Bone marrow (tissue), 2 donors: Measurements from ENCODE around the gene CTNS.
A peak's percentile ranks its signal among the peaks of the same experiment; 100 is the strongest.

Experiments used
- DNase-seq, 2 donors: peaks; one replicate each; lab custom pipeline; 2025; lab: John Stamatoyannopoulos, UW

CTNS gene

DNA sequence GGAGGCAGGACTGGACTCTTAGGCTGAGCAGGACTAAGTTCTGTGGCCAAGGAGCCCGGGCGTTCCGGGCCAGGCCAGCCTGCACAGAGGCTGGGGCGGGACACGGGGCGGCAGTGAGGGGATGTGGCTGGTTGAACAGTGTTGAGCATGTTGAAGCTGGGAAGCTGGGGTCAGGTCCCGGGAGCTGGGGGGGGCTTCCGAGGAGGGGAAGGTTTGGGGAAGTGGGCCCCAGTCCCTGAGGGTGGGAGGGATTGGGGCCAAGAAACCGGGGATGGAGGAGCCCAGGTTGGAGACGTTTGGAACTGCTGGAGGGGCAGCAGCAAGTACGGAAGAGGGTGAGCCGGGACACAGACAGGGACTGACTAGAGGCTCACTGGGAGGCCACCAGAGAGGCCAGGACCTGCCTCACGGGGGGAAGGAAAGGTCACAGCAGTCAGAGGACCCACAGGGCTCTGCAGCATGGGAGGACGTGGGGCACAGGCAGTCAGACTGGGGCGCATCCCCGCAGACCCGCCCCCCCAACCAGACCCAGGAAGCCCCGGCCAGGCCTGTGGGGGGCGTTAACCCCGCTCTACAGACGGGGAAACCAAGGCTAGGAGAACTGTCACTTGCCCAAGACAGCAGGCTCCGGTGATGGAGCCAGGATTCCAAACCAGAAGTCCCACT is 22.4 kb downstream of the CTNS start:
- DNase-seq, result no peak

DNA sequence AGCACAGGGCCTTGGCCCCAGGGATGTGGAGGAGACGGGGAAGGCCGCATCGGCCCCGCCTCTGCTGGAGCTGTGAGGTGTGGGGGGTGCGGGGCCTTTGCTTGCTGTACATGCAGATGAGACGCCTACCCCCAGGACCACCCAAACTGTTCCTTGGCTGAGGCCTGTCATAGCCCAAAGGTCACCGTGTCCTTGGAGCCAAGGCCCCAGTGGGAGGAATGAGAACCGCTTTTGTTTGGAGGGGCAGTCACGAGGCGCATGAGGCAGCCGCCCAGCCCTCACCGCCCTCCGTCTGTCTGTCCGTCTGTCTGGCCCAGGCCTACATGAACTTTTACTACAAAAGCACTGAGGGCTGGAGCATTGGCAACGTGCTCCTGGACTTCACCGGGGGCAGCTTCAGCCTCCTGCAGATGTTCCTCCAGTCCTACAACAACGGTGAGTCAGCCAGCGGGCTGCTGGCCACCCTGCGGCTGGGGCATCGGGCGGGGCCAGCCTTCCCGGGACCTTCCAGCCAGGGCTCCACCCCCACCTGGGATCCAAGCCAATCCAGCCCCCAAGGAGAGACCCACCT is 23.1 kb downstream of the CTNS start:
- DNase-seq, result no peak

DNA sequence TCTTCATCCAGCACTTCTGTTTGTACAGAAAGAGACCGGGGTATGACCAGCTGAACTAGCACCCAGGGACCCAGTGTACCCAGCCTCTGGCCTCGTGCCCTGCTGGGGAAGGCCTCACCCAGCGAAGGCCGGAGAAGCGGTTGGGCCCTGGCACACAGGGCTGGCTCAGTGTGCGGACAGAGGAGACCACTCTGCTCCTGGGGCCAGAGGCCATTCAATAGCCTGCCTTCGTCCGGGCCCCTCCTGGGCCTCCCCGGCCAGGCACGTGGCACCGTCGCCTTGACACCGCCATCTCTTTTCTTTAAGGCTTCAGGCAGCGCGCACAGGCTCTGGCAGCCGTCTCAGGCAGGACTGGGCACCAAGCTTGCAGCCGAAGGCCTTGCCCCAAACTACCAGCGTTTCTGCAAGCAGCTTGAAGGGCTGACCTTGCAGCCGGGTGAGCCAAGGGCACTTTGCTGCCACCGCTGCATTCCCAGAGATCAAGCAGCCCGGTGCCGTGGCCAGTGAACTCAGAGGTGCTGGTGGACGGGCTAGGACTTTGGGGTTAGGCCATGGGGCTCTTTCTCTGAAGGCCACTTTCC is 23.8 kb downstream of the CTNS start:
- DNase-seq, result no peak

DNA sequence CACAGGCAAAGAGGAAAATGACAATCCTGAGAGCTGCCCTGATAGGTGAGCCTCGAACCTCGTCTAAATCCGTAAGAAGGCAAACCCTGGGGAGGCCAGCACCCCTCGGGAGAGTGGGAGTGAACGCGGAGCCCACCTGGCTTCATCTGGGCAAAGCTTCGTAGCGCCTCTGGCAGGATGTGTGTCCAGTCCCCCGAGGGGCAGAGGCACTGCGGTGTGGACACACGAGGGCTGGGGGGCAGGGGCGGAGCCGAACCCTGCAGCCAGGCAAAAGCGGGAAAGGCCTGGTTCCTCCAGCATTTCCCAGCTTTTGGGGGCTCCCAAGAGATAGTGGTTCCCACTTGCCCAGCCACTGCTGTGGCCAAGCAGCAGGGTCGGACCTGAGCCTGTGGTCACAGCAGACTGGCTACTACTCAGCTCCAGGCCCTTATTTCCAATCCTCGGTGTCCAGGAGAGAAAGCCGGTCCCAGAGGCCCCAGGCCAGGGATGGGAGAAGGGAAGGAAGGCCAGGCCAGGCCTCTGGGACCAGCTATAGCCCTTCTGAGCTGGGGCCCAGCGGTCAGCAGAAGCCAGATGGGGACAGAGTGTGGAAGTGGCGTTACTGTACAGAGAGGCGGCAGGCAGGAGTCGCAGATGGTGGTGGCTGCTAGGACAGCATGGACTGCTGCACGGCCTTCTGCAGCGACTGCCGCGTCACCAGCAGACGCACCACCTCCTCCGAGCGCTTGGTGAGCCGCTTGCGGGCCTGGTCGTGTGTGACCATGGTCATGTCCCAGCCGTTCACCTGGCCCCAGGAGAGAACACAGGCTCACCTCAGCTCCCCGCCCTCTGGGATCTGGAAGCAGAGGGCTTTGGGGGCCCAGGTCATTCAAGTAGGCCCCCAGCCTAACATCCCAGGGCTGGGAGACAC is 26.8 kb downstream of the CTNS start:
- DNase-seq, result no peak

DNA sequence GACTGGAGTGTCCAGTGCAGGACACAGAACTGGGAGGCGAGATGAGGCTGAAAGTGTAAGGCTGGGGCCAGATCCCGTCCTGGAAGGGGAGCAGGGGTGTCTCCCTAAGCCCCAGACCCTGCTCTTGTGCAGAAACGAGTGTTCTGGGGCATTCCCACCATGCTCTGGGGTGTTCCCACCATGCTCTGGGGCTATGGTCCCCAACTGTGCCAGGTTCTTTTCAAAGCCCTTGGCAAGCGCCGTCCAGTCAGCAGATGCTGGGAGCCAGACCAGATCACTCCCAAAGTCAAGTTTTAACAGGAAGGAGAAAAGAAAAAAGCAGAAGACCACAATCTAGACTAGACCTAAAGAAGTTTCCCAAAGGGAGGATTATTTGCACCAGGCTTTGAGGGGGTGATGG is 29.3 kb downstream of the CTNS start:
- DNase-seq, result no peak

DNA sequence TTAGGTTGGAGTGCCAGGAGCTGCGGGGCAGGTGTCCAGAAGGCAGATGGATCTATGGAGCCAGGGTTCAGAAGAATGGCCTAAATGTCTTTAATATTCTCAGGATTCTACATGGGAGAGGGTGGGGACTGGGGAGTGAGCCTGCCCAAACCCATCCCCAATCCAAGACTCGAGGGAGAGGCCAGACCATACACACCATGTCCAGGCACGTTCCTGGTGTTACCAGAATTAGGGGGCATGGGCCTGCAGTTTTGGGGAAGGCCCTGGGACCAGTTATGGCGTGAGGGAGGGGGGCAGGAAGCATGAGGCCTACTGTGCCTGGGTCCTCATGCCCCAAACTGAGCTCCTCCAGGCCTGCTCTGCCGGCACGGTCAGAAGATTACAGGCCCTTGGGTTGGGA is 30.0 kb downstream of the CTNS start:
- no peak for DNase-seq

DNA sequence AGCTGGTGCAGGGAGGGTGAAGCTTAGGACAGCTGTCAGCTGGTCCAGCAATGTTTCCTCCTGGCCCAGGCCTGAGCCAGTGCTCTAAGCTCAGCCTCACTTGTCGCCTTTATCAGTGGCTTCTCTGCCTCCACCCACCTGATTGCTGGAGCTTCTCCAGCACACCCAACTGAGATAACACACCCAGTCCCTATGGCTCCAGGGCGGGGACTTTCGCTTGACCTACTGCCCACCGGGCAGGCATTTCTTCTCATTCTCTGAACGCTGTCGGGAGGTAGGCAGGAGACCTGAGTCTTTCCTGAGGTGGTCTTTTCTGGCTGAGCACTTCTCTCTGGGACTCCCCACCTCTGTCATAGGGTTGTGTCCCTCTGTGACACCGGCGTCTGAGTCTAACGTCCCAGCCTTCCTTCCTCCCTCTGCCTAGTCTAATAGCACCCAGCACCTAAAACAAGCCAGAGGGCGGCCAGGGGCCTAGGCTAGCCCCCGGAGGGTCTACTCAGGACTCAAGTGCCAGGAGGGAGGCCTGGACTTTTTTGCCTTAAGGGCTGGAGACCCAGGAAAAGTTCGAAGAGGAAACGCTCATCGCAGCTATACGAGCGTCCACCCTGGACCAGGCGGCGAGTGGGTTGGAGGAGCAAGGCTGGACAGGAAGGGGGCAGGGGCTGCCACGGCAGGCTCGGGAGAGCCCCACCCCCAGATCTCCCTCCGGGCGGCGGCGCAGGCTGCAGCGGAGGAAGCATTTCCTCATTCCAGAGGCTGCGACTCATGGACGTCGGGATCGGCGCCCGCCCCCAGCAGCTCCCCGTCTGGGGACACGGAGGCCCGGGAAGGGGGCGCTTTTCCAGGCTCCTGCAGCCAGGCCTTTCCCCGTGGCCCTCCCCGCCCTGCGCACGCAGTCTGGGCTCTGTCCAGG is 31.1 kb downstream of the CTNS start:
- DNase-seq, result no peak

DNA sequence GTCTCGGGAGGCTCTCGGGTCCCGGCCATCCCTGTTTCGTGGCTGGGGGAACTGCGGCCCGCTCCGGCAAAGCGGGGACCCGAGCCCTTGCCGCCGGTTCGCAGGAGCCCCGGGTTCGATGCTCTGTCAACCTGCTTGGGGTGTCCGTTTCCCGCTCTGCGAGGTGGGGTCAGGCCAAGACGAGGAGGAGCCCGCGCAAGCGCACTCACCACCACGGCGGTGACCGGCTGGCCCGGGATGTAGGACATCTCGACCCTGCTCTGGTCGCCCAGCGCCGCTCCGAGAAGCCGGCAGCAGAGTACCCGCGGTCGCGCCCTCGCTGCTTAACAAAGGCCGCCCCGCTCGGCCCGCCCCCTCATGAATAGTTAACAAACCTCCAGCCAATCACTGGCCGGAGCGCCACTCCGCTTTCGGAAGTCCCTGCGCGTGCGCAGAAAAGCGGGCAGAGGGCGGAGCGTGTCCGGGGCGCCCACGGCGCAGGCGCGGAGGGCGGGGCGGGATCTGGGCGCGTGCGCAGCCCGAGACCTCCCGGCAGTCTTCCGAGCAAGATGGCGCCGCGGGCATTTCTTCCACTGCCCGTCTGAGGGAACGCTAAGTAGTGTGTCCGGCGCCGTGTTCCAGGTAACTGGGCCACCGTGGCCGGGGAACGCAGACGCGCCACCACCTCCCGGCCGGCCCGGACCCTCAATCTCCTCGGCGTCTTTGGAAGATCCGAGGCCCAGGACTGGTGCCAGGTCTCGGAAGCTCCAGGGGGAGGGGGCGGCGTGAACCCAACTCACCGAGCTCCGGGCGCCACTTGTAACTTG is 31.9 kb downstream of the CTNS start, which contains the start of the genes EMC6 and TAX1BP3:
EMC6 (plus strand) TSS at position 534 of the 806 bp plus-strand sequence. CDS start 335 bp downstream, outside the sequence.
TAX1BP3 (minus strand) TSS at position 300 of the 806 bp plus-strand sequence; CDS start at position 248, 52 bp downstream.
- peak; percentile 92 to 93 for DNase-seq

DNA sequence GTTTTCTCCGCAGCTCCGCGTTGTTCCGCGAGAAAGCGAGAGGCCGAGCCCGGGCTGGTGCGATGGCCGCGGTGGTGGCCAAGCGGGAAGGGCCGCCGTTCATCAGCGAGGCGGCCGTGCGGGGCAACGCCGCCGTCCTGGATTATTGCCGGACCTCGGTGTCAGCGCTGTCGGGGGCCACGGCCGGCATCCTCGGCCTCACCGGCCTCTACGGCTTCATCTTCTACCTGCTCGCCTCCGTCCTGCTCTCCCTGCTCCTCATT is 32.5 kb downstream of the CTNS start:
- DNase-seq, result no peak

DNA sequence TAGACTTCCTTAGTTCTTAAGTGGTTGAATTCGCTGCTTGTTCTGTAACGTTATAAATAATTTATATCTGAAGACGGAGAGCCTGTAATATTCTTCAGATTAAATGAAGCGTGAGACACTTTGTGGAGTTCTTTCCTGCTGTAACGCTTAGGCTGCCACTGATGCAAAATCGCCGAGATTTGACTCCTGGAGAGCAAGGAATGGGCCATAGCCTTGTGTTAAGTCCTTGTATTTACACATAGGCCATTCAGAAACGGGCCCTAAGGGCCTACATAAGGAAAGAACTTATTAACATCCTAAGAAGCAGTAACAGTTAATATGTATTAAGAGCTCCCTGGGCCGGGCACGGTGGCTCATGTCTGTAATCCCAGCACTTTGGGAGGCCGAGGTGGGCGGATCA is 33.0 kb downstream of the CTNS start:
- DNase-seq, result no peak

DNA sequence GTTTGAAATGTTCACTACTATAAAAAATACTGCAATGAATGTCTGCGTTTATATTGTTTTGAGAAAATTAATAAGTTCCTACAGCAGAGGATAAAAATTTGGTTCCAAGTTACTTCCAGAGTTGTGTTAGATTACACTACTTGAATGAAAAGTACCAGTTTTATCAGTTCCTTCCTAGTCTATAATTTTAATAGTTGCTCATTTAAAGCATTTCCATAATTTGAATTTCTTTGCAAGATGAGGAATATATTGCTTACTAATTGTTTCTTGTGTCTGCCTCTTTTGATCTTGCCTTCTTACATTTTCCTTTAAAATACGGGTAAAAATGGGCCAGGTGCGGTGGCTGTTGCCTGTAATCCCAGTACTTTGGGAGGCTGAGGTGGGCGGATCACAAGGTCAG is 36.0 kb downstream of the CTNS start:
- DNase-seq, result no peak

DNA sequence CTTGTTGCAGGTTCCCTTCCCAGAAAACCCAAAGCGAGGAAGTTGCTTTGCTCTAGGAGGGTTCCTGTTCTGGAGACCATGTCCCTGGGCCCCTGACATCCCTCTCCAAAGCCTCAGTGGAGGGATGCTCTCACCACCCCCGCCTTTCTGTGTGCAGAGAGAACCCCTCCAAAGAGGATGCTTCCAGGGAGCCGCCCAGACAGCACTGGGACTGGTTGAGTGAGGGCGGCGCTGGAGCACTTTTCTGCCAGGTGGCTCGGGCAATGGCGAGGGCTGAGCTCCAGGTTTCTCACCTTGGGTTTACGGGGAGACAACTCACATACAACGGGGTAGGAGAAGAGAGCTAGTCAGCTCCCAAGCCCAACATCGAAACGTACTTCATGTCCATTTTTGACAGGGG is 39.3 kb downstream of the CTNS start:
- no peak for DNase-seq

DNA sequence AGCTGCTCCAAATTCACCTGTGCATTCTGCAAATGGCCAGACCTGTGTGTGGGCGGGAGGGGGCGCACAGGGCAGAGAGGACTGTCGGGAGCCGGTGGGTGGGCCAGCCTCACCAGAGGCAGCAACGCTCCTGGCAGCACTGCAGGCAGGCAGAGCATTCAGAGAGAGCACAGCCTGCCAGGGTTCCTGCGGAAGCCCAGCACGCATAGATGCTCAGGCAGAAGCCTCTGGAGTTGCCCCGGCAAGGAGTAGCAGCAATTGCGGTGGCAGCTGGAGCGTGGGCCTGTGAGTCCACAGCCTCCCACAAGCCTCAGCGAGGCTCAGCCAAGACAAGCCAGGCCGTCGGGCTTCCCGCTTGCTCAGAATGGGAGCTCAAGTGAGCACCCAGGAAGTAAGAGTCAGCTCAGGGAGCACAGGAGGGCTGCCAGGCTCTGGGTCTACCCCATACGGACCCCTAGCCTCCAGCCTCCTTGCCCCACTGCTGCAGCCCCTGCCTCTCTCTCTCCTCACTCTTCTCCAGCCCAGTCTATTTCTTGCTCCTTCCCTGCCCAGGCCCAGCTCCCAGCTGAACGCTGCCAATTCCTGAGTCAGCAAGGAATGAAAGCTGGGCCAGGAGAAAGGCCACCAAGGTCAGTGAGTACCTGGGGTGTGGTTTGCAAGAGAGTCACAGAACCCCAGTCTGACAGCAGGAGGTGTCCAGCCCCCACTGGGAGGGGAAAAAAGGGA is 41.7 kb downstream of the CTNS start:
- no peak for DNase-seq

DNA sequence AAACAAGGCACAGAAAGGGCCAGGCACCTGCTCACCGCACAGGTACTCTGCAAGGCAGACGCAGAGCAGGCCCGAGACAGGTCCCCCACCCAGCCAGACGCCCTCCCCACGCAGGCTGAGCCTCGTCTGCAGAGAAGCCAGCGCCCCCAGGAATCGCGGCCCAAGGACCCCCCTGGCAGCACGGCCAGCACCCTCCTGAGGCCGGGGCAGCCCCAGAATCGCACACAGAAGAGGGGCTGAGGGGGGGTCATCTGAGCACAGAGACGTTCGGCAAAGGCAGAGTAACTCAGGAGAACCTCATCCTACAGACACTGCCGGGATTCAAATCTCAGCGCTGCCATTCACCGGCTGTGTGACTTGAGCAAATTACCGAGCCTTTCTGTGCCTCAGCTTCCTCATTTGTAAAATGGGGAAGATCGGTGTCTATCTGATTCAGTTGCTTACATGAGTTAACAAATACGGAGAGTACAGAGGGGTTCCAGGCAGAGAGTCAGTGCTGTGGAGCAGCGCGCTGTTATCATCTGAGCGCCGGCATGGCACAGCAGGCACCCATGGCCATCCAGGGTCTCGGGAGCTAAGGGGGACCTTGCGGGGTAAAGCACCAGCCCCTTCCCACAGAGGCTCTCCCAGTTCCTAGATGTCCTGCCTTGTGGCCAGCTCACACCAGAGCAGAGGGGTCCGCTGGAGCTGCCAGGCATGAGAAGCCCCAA is 42.4 kb downstream of the CTNS start:
- no peak for DNase-seq

DNA sequence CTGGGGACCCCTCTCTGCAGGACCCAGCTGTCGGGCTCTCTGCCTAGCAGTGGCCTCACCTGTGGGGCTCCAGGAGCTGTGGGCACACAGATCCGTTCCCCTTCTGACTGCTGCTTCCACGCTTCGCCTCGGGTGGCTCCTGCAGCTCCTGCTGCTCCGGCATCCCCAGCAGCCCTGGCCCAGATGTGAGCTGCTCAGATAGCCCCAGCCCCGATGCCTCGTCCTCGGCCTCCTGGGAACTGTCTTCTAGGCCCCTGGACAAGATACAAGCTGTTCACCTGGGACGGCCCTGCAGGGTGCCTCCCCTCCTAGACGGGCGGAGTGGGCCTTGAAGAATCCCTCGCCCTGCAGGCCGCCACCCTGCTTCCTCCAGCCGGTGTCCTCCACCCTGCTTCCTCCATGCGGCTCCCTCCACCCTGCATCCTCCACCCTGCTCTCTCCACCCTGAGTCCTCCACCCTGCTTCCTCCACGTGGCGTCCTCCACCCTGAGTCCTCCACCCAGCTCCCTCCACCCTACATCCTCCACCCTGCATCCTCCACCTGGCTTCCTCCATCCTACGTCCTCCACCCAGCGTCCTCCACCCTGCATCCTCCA is 43.1 kb downstream of the CTNS start:
- DNase-seq, result no peak

DNA sequence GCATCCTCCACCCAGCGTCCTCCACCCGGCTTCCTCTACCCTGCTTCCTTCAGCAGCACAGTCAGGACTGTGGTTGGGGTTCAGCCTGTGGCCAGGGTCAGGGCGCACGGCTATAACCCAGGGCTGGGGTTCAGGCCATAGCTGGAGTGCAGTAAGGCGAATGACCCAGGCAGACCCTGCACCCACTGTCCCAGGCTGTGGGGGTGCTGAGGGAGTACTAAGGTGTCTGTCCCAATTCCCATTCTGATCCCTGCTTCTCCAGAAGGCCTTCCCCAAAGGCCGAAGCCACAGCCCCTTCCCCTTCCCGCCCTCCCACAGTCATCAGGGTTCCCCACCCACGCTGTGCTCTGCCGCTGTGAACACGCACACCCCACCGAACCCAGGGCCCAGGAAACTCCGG is 44.5 kb downstream of the CTNS start:
- no peak for DNase-seq

DNA sequence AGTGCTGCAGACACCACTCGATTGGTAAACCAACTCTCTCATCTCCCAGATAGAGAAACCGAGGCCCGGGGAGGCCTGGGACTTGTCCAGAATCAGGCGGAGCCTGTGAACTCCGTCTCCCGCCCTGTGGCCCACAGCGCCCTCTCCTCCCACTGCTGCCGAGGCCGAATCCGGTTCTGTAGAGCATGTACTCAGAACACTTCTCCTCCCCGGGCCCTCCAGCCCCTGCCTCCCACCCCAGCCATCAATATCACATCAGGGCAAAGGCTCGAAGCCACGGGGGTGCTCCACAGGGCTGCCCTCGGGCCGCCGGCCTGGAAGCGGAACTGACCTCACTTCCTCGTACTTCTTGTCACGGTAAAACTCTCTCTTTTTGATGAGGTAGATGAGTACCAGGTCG is 45.0 kb downstream of the CTNS start:
- DNase-seq, result no peak

DNA sequence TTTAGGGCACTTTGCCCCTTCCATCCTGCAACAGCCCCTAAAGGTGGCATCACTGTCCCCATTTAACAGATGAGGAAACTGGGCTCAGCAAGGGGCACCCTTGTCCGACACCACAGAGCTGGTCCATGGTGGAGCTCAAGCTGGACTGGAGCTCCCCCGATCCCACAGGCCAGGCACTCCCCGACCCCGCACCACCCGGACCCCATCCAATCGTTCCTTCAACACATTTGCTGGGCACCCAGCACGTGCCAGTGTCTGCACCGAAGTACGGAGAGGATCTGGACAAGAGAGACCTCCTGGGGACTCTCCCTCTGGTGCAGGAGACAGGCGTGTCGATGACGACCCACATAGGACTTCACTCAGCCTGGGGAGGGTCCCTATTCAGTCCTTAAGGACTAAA is 45.5 kb downstream of the CTNS start:
- no peak for DNase-seq

DNA sequence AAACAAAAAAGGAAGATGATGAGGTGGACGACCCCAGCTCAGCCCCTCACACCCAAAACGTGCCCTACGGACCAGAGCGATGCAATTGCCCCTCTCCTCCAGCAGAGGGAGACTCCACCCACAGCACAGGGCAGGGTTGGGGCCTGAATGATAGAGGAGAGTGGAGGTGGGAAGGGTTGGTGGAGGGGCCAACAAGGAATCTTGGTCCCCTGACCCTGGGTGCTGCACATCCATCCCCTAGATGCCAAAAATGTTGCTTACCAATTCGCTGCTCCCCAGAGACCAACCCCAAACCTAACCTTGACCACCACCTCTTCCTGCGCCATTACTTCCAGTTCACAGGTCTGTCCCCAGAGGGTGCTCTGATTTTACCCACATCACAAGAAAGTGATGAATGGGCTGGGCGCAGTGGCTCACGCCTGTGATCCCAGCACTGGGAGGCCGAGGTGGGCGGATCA is 46.5 kb downstream of the CTNS start:
- DNase-seq, result peak; percentile 20 to 27
